ENCODE data around the gene CTXN1.

Gene CTXN1

DNA sequence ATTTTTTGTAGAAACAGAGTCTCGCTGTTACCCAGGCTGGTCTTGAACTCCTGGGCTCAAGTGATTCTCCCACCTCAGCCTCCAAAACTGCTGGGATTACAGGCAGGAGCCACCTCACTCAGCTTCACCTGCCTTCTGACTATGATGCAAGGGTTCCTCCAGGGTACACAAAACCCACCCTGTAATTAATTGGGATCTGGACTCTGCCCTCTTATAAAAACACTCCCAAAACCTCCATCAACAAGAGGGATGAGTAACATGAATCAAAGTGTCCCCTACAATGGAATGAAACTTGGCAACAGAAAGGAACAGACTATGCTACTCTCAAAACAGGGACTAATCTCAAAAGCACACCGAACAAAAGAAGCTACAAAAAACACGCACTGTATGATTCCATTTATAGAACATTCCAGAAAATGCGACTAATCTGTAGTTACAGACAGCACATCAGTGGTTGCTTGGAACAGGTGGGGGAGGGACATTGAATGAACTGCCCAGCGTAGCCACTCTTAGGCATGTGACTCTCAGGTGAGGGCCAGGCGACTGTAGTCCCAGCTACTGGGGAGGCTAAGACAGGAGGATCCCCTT is 48.6 kb downstream of the CTXN1 start:
- H3K4me3 ChIP-seq (ENCODE audit: low read depth, low read length), result no peak overlapping the region

DNA sequence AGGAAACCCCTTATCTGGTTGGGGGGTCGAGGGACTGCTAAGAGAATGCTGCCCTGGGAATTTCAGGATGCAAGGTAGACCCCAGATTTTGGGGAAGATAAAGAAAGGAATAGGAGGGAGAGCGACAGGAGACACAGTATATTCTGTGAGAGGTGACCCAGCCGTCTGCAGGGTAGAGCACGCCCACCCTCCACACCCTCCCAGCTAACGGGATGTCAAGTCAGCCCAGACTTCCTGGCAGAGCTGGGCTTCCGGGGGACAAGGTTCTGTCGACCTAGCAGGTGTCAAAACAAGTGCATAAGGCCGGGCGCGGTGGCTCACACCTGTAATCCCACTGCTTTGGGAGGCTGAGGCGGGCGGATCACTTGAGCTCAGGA is 51.0 kb downstream of the CTXN1 start:
- H3K4me3 ChIP-seq (ENCODE audit: low read depth, low read length), result peak overlapping the region; percentile 56

All from iPS-11a (cell line).